HEK293 (cell line): ENCODE data around the gene TTLL12.

Source experiments
- BCL11B ChIP-seq: fragments of 450-650 bp; formaldehyde crosslinking; IDR thresholded peaks from 2 replicates; pipeline ENCODE4 v1.5.1; 2016; ENCODE audit warnings: low read depth, missing biosample characterization, missing genetic modification characterization
- FEZF1 ChIP-seq: fragments of 450-650 bp; formaldehyde crosslinking; IDR thresholded peaks from 2 replicates; pipeline ENCODE4 v1.5.1; 2016; ENCODE audit warnings: missing biosample characterization, missing genetic modification characterization
- GFI1B ChIP-seq: fragments of 450-650 bp; formaldehyde crosslinking; IDR thresholded peaks from 2 replicates; pipeline ENCODE4 v1.5.1; 2016; ENCODE audit warnings: missing biosample characterization, missing genetic modification characterization
- GLIS1 ChIP-seq: fragments of 450-650 bp; formaldehyde crosslinking; IDR thresholded peaks from 2 replicates; pipeline ENCODE4 v1.5.1; 2016; ENCODE audit warnings: missing biosample characterization, missing genetic modification characterization
- KLF7 ChIP-seq: fragments of 450-650 bp; formaldehyde crosslinking; IDR thresholded peaks from 2 replicates; pipeline ENCODE4 v1.5.1; 2016; ENCODE audit warnings: missing biosample characterization, missing genetic modification characterization, borderline replicate concordance
- PRDM4 ChIP-seq: fragments of 450-650 bp; formaldehyde crosslinking; IDR thresholded peaks from 2 replicates; pipeline ENCODE4 v1.5.1; 2017; ENCODE audit warnings: missing biosample characterization, missing genetic modification characterization
- TCF7L2 ChIP-seq: IDR thresholded peaks from 2 replicates; pipeline ENCODE4 v1.6.1; 2011; ENCODE audit warnings: low read depth, mild to moderate bottlenecking, inconsistent platforms, low read length, moderate library complexity, borderline replicate concordance
- ZBTB17 ChIP-seq: fragments of 450-650 bp; formaldehyde crosslinking; IDR thresholded peaks from 2 replicates; pipeline ENCODE4 v1.5.1; 2016; ENCODE audit warnings: missing biosample characterization, missing genetic modification characterization
- ZBTB44 ChIP-seq: fragments of 450-650 bp; IDR thresholded peaks from 2 replicates; pipeline ENCODE4 v1.5.1; 2018; ENCODE audit warnings: missing biosample characterization, mild to moderate bottlenecking, missing genetic modification characterization
- ZBTB8A ChIP-seq: fragments of 450-650 bp; formaldehyde crosslinking; IDR thresholded peaks from 2 replicates; pipeline ENCODE4 v1.5.1; 2016; ENCODE audit warnings: missing biosample characterization, missing genetic modification characterization
- ZNF121 ChIP-seq: fragments of 450-650 bp; formaldehyde crosslinking; IDR thresholded peaks from 2 replicates; pipeline ENCODE4 v1.5.1; 2016; ENCODE audit warnings: missing biosample characterization, missing genetic modification characterization
- ZNF16 ChIP-seq: fragments of 450-650 bp; formaldehyde crosslinking; IDR thresholded peaks from 2 replicates; pipeline ENCODE4 v1.5.1; 2016; ENCODE audit warnings: low read depth, missing biosample characterization, missing genetic modification characterization
- ZNF169 ChIP-seq: fragments of 450-650 bp; formaldehyde crosslinking; IDR thresholded peaks from 2 replicates; pipeline ENCODE4 v1.5.1; 2016; ENCODE audit warnings: missing biosample characterization, missing genetic modification characterization
- ZNF221 ChIP-seq: fragments of 450-650 bp; formaldehyde crosslinking; IDR thresholded peaks from 2 replicates; pipeline ENCODE4 v1.5.1; 2017; ENCODE audit warnings: missing biosample characterization, missing genetic modification characterization, borderline replicate concordance
- ZNF24 ChIP-seq: fragments of 450-650 bp; formaldehyde crosslinking; IDR thresholded peaks from 2 replicates; pipeline ENCODE4 v1.5.1; 2016; ENCODE audit warnings: missing biosample characterization, missing genetic modification characterization
- ZNF311 ChIP-seq: fragments of 450-650 bp; formaldehyde crosslinking; IDR thresholded peaks from 2 replicates; pipeline ENCODE4 v1.5.1; 2017; ENCODE audit warnings: missing biosample characterization, missing genetic modification characterization, borderline replicate concordance
- ZNF354C ChIP-seq: fragments of 450-650 bp; formaldehyde crosslinking; IDR thresholded peaks from 2 replicates; pipeline ENCODE4 v1.5.1; 2016; ENCODE audit warnings: missing biosample characterization, missing genetic modification characterization, low read depth, borderline replicate concordance
- ZNF404 ChIP-seq: fragments of 450-650 bp; formaldehyde crosslinking; IDR thresholded peaks from 2 replicates; pipeline ENCODE4 v1.5.1; 2017; ENCODE audit warnings: missing biosample characterization, missing genetic modification characterization
- ZNF449 ChIP-seq: fragments of 450-650 bp; formaldehyde crosslinking; IDR thresholded peaks from 2 replicates; pipeline ENCODE4 v1.5.1; 2017; ENCODE audit warnings: missing biosample characterization, mild to moderate bottlenecking, missing genetic modification characterization, moderate library complexity
- ZNF529 ChIP-seq: fragments of 450-650 bp; formaldehyde crosslinking; IDR thresholded peaks from 2 replicates; pipeline ENCODE4 v1.5.1; 2017; ENCODE audit warnings: missing genetic modification characterization, missing biosample characterization; ENCODE audit not compliant: insufficient replicate concordance
- ZNF555 ChIP-seq: fragments of 450-650 bp; formaldehyde crosslinking; conservative IDR thresholded peaks from 2 replicates; pipeline ENCODE4 v1.5.1; 2017; ENCODE audit warnings: missing biosample characterization, mild to moderate bottlenecking, missing genetic modification characterization, inconsistent platforms
- ZNF558 ChIP-seq: fragments of 450-650 bp; formaldehyde crosslinking; IDR thresholded peaks from 2 replicates; pipeline ENCODE4 v1.5.1; 2016; ENCODE audit warnings: missing biosample characterization, missing genetic modification characterization
- ZNF560 ChIP-seq: fragments of 450-650 bp; formaldehyde crosslinking; IDR thresholded peaks from 2 replicates; pipeline ENCODE4 v1.5.1; 2017; ENCODE audit warnings: missing biosample characterization, missing genetic modification characterization, borderline replicate concordance
- ZNF629 ChIP-seq: fragments of 450-650 bp; formaldehyde crosslinking; IDR thresholded peaks from 2 replicates; pipeline ENCODE4 v1.5.1; 2017; ENCODE audit warnings: missing biosample characterization, missing genetic modification characterization
- ZNF664 ChIP-seq: fragments of 450-650 bp; formaldehyde crosslinking; IDR thresholded peaks from 2 replicates; pipeline ENCODE4 v1.5.1; 2016; ENCODE audit warnings: missing biosample characterization, missing genetic modification characterization

Gene TTLL12

GRCh38 chr22:43230971-43231723 is 44.2 kb upstream of the TTLL12 start (continued):
- no peak for TF ChIP-seq KLF7 (tag by site-specific recombination)
- TF ChIP-seq ZNF169 (tag by site-specific recombination) = no peak
- no peak for TF ChIP-seq ZNF121 (tag by site-specific recombination)
- TF ChIP-seq ZNF221 (tag by site-specific recombination) = no peak
- no peak for TF ChIP-seq ZNF404 (tag by site-specific recombination)
- no peak for TF ChIP-seq ZBTB8A (tag by site-specific recombination)
- no peak for TF ChIP-seq ZNF16
- no peak for TF ChIP-seq ZNF558
- no peak for TF ChIP-seq ZNF664 (tag by site-specific recombination)
- no peak for TF ChIP-seq BCL11B (tag by site-specific recombination)
- no peak for TF ChIP-seq ZNF560 (tag by site-specific recombination)
- TF ChIP-seq ZNF449 (tag by site-specific recombination) = no peak
- no peak for TF ChIP-seq ZNF354C
- no peak for TF ChIP-seq GFI1B (tag by site-specific recombination)
- no peak for TF ChIP-seq ZNF311 (tag by site-specific recombination)
- no peak for TF ChIP-seq TCF7L2
- TF ChIP-seq ZNF24 = no peak
- no peak for TF ChIP-seq ZNF555 (tag by site-specific recombination)
- no peak for TF ChIP-seq PRDM4 (tag by site-specific recombination)
- no peak for TF ChIP-seq ZNF529 (tag by site-specific recombination)
- no peak for TF ChIP-seq ZNF629 (tag by site-specific recombination)
- peak; percentile 82 for TF ChIP-seq ZBTB17
- TF ChIP-seq FEZF1 = no peak
- no peak for TF ChIP-seq ZBTB44 (tag by site-specific recombination)
- peak; percentile 64 for TF ChIP-seq GLIS1 (tag by site-specific recombination)
